ENCODE data around the gene PDK1. TPM values are rescaled to one million over a fixed set of nuclear protein-coding genes. Genes with fewer than 3 reads are reported as not detected.

Gene PDK1
- total RNA-seq, 1 donor = 16.4 TPM

GRCh38 chr2:172609488-172609887 lies 53.6 kb downstream of the PDK1 start:
- TF ChIP-seq CTCF (IDR thresholded peaks at IDR 0.05; ENCODE audit: insufficient read depth, low read length) = no peak
- H3K4me3 ChIP-seq (ENCODE audit: low read depth, low read length) = no peak overlapping the region
- DNase-seq (ENCODE audit: low read depth) = no peak

GRCh38 chr2:172612051-172612450 lies 56.2 kb downstream of the PDK1 start:
- no peak for TF ChIP-seq CTCF (IDR thresholded peaks at IDR 0.05; ENCODE audit: insufficient read depth, low read length)
- no peak for DNase-seq (ENCODE audit: low read depth)
- H3K4me3 ChIP-seq (ENCODE audit: low read depth, low read length) = no peak overlapping the region

GRCh38 chr2:172613040-172613439 lies 57.1 kb downstream of the PDK1 start:
- no peak overlapping the region for H3K4me3 ChIP-seq (ENCODE audit: low read depth, low read length)
- DNase-seq (ENCODE audit: low read depth) = peak; percentile 15
- no peak for TF ChIP-seq CTCF (IDR thresholded peaks at IDR 0.05; ENCODE audit: insufficient read depth, low read length)

- H3K4me3 ChIP-seq (ENCODE audit: low read depth, low read length) = no peak overlapping the region
- no peak for DNase-seq (ENCODE audit: low read depth)
- TF ChIP-seq CTCF (IDR thresholded peaks at IDR 0.05; ENCODE audit: insufficient read depth, low read length) = peak; percentile 17
These were observed 57.8 kb downstream of the PDK1 start for GRCh38 chr2:172613615-172614231.

- no peak for DNase-seq (ENCODE audit: low read depth)
- H3K4me3 ChIP-seq (ENCODE audit: low read depth, low read length) = no peak overlapping the region
- TF ChIP-seq CTCF (IDR thresholded peaks at IDR 0.05; ENCODE audit: insufficient read depth, low read length) = no peak
These were observed 59.0 kb downstream of the PDK1 start for GRCh38 chr2:172614932-172615331.

GRCh38 chr2:172615727-172616261 lies 59.9 kb downstream of the PDK1 start:
- DNase-seq (ENCODE audit: low read depth) = no peak
- TF ChIP-seq CTCF (IDR thresholded peaks at IDR 0.05; ENCODE audit: insufficient read depth, low read length) = no peak
- no peak overlapping the region for H3K4me3 ChIP-seq (ENCODE audit: low read depth, low read length)

- H3K4me3 ChIP-seq (ENCODE audit: low read depth, low read length) = no peak overlapping the region
- no peak for DNase-seq (ENCODE audit: low read depth)
- TF ChIP-seq CTCF (IDR thresholded peaks at IDR 0.05; ENCODE audit: insufficient read depth, low read length) = no peak
These were observed 61.2 kb downstream of the PDK1 start for GRCh38 chr2:172617115-172617514.

All from fibroblast of the aortic adventitia (primary cell).